Diencephalon (tissue), 1 donor: Measurements from ENCODE around the gene DDHD1. TPM values are rescaled to one million over a fixed set of nuclear protein-coding genes. Genes with fewer than 3 reads are reported as not detected.

Source experiments
- small RNA-seq: library from RNA; depleted of rRNA; stranded (forward); fragments of <200 nt; gene quantifications from one replicate; pipeline ENCODE3, GENCODE V24; 2014
- total RNA-seq: library from RNA; depleted of rRNA; stranded (reverse); fragments of >200 nt; gene quantifications from one replicate; pipeline ENCODE4 v1.2.3, GENCODE V29; 2014

DDHD1 gene
- total RNA-seq = 43.4 TPM

GRCh38 chr14:53152887-53153701 is at the start of gene DDHD1:
DDHD1 (minus strand) TSS chr14:53153323; CDS start chr14:53153098, 225 bp downstream.

Small RNA genes lying within 50 kb of the gene (small RNA-seq; reads per million reads assigned to genes)
- not detected for gene AL352979.1

Other genes starting within 250 kb of the DDHD1 start
- 76.4 TPM for gene FERMT2, start 202.3 kb downstream of the DDHD1 start, total RNA-seq